ENCODE measurements around the gene LRRC46.

The LRRC46 gene

GRCh38 chr17:47810200-47810821 lies 21.2 kb upstream of the LRRC46 start:
- no peak for DNase-seq (ENCODE audit: low spot score)

GRCh38 chr17:47810901-47811635 lies 20.4 kb upstream of the LRRC46 start:
- no peak for DNase-seq (ENCODE audit: low spot score)
- TF ChIP-seq CTCF (IDR thresholded peaks at IDR 0.05; ENCODE audit: extremely low read depth, missing control alignments) = no peak

More at GRCh38 chr17:47810200-47810821, 21.2 kb upstream of the LRRC46 start:
- TF ChIP-seq CTCF (IDR thresholded peaks at IDR 0.05; ENCODE audit: extremely low read depth, missing control alignments) = no peak

GRCh38 chr17:47811709-47812108 lies 19.8 kb upstream of the LRRC46 start:
- DNase-seq (ENCODE audit: low spot score) = no peak
- no peak for TF ChIP-seq CTCF (IDR thresholded peaks at IDR 0.05; ENCODE audit: extremely low read depth, missing control alignments)

GRCh38 chr17:47812146-47812920 lies 19.1 kb upstream of the LRRC46 start:
- no peak for TF ChIP-seq CTCF (IDR thresholded peaks at IDR 0.05; ENCODE audit: extremely low read depth, missing control alignments)
- no peak for DNase-seq (ENCODE audit: low spot score)

GRCh38 chr17:47813077-47813476 lies 18.4 kb upstream of the LRRC46 start:
- DNase-seq (ENCODE audit: low spot score) = no peak
- no peak for TF ChIP-seq CTCF (IDR thresholded peaks at IDR 0.05; ENCODE audit: extremely low read depth, missing control alignments)

GRCh38 chr17:47813512-47814031 lies 17.9 kb upstream of the LRRC46 start:
- DNase-seq (ENCODE audit: low spot score) = no peak
- TF ChIP-seq CTCF (IDR thresholded peaks at IDR 0.05; ENCODE audit: extremely low read depth, missing control alignments) = no peak

Data from GM20000 (cell line).